ENCODE results near the gene RNF4.
"Not testable (repeated sequence)": the region's sequence is repeated elsewhere in the genome, so short reads cannot be mapped to it uniquely, and the experiment has no call there.

RNF4 gene

DNA sequence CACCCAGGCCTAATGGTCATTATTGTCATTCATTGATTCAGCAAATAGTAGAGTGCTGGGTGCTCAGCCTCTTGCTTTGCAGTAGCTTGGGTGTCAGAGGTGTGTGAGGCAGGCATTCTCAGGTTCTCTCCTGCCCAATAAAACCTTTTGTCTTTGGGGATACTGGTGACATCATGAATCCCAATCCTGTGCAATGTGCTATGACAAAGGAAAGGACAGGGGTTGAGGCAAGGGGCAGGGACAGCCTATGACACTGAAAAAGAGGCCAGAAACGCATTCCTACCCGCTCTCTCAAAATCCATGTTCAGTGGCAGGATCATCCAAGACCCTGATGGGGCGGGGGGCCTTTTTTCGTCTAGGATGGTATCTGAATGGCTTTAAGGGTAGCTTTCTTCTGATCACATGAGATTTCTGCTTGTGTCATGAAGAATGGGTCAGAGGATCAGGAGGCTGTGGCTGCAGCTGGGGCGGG is 66.0 kb downstream of the RNF4 start:
- DNase-seq (ENCODE audit: low read depth), result no peak

DNA sequence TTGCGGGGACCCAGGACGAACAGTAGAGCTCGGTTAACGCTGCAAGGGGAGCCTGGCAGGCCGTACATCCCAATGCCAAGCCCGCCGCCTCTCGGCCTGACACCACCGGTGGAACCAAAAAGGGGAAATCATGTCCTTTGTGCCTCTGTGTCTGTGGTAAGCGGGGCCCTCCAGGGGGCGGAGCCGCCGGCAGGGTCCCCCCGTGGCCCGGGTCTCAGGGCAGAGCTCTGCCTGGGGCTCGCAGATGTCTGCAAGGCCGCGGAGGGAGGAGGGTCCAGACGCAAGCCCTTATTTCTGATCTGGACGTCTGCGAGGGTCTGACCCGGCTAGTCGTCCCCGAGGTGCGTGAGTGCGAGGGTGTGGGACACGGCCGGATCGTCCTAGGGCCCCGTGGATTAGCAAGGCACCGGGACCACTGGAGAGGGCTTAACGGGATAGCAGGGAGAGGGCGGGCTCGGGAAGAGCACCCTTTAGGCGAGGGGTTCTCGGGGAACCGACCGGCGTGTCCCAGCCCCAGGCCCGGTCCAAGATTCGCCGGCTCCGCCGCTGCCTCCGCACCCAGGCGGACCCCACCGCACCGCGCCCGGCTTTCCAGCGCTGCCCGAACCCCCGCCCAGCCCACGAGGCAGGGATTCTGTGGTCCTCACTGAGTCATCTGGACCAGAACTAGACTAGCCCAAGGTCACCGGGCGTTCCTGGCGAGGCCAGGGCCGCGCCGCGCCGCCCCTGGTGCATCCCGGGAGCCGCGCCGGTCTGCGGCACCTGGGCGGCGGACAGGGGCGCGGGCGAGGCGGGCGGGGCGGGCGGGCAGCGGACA is 66.7 kb downstream of the RNF4 start:
- peak; percentile 28 for DNase-seq (ENCODE audit: low read depth)

DNA sequence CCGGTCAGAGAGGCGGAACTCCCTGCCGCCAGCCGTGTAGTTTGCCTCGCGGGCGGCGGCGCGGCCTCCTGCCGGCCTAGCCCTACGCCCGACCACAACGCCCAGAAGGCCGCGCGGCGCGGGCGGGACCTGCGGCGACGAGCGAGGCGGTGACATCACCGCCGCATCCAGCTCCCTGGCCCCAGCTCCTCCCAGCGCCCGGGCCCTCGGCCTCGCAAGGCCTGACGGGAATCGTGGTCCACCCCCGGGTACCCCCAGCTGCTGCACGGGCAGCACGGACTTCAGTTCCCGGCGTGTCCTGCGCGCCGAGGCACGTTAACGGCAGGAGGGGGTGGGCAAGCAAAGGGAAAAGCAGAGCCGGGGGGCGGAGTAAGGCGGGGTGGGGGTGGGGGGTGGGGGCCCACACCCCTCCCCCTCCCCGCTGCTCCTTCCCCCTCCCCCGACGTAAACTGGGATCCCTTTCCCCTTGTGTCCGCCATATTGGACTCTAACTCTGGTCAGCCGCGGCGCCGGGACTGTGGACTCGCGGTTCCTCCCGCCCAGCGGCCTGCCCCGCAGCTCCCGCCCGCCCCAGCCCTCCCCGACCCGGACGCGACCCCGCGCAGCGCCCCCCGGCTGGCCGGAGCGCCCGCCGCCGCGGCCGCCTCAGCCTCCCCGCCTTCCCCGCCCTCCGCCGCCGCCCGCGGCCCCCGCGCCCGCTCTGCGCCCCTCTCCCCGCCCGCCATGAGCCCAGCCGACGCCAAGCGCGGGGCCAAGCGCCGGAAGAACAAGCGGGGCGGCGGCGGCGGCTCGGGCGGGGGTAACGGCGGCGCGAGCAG is 67.5 kb downstream of the RNF4 start, which contains the start of gene FAM193A:
TSS of gene FAM193A (plus strand) at position 455 of the 818 bp plus-strand sequence. CDS start at position 724, 269 bp downstream.
- DNase-seq (ENCODE audit: low read depth), result peak; percentile 99

DNA sequence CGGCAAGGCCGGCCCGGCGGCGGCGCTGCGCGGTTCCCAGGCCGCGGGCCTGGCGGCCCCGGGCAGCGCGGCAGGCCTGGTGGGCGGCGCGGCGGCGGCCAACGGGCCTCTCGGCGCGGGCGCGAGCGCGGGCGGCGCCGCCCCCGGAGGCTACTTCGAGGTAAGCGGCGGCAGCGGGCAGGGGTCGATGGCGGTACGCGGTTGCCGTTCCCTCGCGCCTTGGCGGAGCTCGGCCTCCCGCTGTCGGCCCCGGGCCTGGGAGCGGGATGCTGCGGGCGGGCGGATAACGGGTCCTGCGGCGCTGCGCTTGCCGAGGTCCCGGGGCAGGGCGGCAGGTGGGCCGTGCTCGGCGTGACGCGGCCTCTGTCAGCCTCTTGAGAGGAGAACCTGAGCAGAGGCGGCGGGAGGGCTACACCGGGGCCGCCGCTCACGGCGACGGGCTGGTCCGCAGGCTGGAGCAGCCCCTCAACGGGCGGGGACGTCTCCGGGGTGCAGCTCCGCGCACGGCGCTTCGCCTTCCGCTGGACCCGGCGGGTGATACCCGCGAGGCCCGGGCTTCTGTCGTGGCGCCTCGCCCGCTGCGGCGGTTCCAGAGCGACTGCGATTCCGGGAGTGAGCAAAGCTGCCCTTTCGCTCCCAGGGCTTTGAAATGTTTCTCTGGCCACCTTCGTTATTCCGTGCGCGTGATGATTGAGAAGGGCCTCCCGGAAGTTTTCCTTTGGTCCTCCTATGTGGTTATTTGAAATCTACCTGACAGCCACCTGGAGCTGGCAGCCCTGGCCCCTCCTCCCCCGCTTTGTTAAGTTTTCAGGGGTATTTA is 68.3 kb downstream of the RNF4 start:
- DNase-seq (ENCODE audit: low read depth), result peak; percentile 33

DNA sequence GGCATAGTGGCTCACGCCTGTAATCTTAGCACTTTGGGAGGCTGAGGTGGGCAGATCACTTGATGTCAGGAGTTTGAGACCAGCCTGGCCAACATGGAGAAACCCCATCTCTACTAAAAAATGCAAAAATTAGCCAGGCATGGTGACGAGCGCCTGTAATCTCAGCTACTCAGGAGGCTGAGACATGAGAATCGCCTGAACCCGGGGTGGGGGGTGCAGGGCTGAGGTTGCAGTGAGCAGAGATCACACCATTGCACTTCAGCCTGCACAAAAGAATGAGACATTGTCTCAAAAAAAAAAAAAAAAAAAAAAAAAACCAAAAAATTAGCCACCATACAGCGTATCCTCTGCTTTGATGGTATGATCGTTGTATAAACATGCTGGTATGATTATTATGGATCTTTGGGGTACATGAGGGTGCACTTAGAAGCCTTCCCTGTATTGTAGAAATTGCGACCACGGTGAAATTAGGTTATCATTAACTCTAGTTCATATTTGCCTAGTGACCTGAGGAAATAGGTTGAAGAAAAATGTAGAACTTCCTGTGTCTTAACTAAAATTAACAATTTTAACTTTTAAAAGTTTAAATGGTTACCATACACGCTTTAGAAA is 74.8 kb downstream of the RNF4 start:
- not testable (repeated sequence) for DNase-seq (ENCODE audit: low read depth)

DNA sequence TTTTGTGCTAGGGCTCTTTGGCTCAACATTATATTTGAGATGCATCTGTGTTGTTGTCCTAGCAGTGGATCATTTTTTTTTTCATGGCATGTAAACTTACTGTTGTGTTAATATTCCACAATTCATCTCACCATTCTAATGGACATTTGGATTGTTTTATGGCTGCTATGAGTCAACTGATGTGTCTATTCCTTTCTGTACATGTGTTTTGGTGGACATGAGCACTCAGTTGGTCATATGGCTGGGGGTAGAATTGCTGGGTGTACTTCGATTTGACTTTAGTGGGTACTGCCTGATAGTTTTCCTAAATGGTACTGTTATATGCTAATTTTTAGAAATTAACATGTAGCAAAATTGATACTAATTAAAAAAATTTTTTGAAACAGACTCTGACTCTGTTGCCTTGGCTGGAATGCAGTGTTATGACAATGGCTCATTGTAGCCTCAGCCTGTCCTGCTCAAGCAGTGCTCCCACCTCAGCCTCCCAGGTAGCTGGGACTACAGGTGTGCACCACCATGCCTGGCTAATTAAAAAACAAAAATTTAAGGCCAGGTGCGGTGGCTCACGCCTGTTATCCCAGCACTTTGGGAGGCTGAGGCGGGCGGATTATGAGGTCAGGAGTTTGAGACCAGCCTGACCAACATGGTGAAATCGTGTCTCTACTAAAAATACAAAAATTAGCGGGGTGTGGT is 76.6 kb downstream of the RNF4 start:
- no peak for DNase-seq (ENCODE audit: low read depth)

DNA sequence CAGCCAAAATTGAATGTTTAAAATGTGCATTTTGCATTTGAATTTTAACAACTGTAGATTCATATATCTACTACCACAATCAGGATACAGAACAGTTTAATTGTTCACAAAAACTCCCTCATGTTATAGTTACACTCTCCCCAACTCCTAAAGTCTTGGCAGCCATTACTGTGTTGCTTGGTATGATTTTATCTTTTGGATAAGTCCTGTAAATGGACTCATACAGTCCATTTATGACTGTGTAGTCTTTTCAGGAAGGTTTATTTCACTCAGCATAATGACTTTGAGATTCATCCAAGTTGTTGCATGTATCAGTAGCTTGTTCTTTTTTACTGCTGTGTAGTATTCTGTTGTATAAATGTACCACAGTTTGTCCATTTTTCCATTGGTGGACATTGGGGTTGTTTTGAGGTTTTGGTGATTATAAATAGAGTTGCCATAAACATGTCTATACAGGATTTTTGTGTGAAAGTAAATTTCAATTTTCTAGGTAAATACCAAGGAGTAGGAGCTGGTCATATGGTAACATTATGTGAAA is 77.4 kb downstream of the RNF4 start:
- DNase-seq (ENCODE audit: low read depth), result no peak

DNA sequence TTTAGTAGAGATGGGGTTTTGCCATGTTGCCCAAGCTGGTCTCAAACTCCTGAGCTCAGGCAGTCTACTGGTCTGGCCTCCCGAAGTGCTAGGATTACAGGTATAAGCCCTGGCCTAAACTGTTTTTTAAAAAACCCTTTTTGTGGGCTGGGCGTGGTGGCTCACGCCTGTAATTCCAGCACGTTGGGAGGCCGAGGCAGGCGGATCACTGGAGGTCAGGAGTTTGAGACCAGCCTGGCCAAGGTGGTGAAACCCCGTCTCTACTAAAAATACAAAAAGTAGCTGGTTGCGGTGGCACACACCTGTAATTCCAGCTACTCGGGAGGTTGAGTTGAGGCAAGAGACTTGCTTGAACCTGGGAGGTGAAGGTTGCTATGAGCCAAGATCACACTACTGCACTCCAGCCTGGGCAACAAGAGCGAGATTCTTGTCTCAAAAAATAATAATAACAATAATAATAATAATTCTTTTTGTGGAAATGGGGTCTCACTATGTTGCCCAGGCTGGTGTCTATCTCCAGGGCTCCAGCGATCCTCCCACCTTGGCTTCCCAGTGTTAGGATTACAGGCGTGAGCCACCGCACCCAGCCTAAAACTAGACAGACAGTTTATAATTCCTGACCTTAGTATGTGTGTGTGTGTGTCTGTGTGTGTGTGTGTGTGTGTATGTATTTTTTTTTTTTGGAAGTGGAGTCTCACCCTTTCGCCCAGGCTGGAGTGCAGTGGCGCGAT is 78.2 kb downstream of the RNF4 start:
- not testable (repeated sequence) for DNase-seq (ENCODE audit: low read depth)

DNA sequence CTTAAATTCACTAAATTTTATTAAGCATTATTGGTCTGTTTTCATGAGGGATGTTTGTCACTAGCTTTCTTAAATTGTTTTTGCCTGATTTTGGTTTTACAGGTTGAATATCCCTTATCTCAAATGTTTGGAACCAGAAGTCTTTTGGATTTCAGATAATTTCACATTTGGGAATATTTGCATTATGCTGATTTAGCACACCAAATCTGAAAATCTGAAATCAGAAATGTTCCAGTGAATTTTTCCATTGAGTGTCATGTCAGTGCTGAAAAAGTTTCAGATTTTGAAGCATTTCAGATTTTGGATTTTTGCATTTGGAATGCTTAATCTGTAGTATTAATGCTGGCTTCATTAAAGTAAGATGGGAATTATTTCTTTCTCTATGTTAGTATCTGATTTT is 82.2 kb downstream of the RNF4 start:
- no peak for DNase-seq (ENCODE audit: low read depth)

DNA sequence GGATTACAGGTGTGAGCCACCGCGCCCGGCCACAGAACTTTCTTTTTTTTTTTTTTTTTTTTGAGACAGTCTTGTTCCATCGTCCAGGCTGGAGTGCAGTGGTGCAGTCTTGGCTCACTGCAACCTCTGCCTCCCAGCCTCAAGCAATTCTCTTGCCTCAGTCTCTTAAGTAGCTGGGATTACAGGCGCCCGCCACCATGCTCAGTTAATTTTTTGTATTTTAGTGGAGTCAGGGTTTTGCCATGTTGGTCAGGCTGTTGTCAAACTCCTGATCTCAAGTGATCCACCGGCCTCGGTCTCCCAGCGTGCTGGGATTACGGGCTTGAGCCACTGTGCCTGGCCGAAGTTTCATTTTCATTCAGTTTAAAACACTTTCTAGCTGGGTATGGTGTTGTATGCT is 83.9 kb downstream of the RNF4 start:
- no peak for DNase-seq (ENCODE audit: low read depth)

DNA sequence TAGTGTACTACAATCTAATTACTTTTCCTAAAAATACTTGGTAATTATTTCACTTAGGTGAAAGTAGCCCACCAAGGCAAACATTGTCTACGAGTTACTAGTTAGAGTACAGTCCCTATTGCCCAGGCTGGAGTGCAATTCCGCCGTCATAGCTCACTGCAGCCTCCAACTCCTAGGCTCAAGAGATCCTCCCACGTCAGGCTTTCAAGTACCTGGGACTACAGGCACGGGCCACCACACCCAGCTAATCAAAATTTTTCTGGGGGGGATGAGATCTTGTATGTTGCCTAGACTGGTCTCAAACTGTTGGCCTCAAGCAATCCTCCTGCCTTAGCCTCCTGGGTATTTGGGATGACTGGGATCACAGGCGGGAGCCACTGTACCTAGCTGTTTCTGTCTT is 89.4 kb downstream of the RNF4 start:
- DNase-seq (ENCODE audit: low read depth), result no peak

DNA sequence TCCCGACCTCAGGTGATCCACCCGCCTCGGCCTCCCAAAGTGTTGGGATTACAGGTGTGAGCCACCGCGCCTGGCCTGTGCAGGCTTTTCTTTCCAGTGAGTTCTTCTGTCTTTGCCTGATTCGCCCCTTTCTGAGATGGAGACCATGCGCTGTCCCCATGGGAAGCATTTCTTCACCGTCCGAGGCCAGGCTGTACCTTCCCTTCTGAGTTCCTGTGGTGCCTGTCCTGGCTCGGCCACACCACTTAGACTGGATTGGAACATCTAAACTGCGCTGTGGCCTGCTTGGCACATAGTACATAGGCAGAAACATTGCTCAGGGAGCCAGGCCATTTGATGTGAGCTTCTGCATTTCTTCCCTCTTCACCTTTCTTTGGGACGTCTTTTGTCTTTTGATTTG is 91.3 kb downstream of the RNF4 start:
- DNase-seq (ENCODE audit: low read depth), result no peak

Data from T-helper 22 cell (primary cell).